Panc1 (cell line): ENCODE results near the gene NPHP1.

Experiments used
- CTCF ChIP-seq: fragments of 450-650 bp; IDR thresholded peaks from 2 replicates; pipeline ENCODE4 v1.5.1; 2017; ENCODE audit warnings: mild to moderate bottlenecking
- POLR2AphosphoS5 ChIP-seq: IDR thresholded peaks from 2 replicates; pipeline ENCODE4 v1.6.1; 2012; ENCODE audit warnings: mild to moderate bottlenecking, low read depth, low read length, moderate library complexity
- REST ChIP-seq, 2 experiments: IDR thresholded peaks; 2 replicates each; pipeline ENCODE4 v1.6.1; 2011 to 2012; ENCODE audit warnings: low read depth in 2 of 2, control low read depth in 1 of 2, low read length in 1 of 2, mild to moderate bottlenecking in 1 of 2, moderate library complexity in 1 of 2; ENCODE audit not compliant: insufficient read depth in 1 of 2
- SIN3A ChIP-seq: IDR thresholded peaks from 2 replicates; pipeline ENCODE4 v1.6.1; 2012; ENCODE audit warnings: low read depth, mild to moderate bottlenecking, low read length, moderate library complexity, borderline replicate concordance; ENCODE audit not compliant: insufficient read depth
- TCF7L2 ChIP-seq: IDR thresholded peaks from 2 replicates; pipeline ENCODE4 v1.6.1; 2011; ENCODE audit warnings: mild to moderate bottlenecking, low read depth, low read length, inconsistent platforms

GRCh38 chr2:110124939-110125691 is 79.7 kb downstream of the NPHP1 start:
- no peak for TF ChIP-seq CTCF
- TF ChIP-seq REST (IDR thresholded peaks at IDR 0.05; ENCODE audit: insufficient read depth in 1 of 2, low read depth in 2 of 2, low read length in 1 of 2), result no peak
- no peak for TF ChIP-seq TCF7L2
- TF ChIP-seq POLR2AphosphoS5, result no peak
- TF ChIP-seq SIN3A, result no peak
